Caco-2 (cell line): ENCODE data around the gene DDX49. TPM values are rescaled to one million over a fixed set of nuclear protein-coding genes. Genes with fewer than 3 reads are reported as not detected.

ENCODE experiments used
- Bru-seq: library from RNA; stranded (reverse); fragments of 400-500 nt; gene quantifications from one replicate; lab custom pipeline; 2021; lab: Mats Ljungman, UMichigan
- BruChase-seq, 2 experiments: library from RNA; stranded (reverse); fragments of 400-500 nt; gene quantifications; one replicate each; lab custom pipeline; 2021; lab: Mats Ljungman, UMichigan
- BruUV-seq: library from RNA; stranded (reverse); fragments of 400-500 nt; replicated peaks from 2 replicates; lab custom pipeline; 2021; lab: Mats Ljungman, UMichigan
- CTCF ChIA-PET: fragments of 300-600 bp; sonication (Branson Sonifier 250); formaldehyde crosslinking; loops from one replicate; lab custom pipeline; 2022; ENCODE audit warnings: antibody characterized with exemption; lab: Charles Lee
- POLR2A ChIA-PET: fragments of 300-600 bp; sonication (Branson Sonifier 250); formaldehyde crosslinking; loops from one replicate; lab custom pipeline; 2022; ENCODE audit warnings: antibody characterized with exemption; lab: Charles Lee
- DNase-seq, 2 experiments: peaks; one replicate each; pipeline versions ENCODE4 v3.0.0 to v3.0.0-alpha.2; 2020 to 2022
- H3K27me3 ChIP-seq: replicated peaks from 2 replicates; pipeline ENCODE4 v1.6.0; 2011; ENCODE audit warnings: low read length; ENCODE audit not compliant: control insufficient read depth, insufficient read depth
- H3K36me3 ChIP-seq: 2 replicates; pipeline ENCODE4 v1.5.1; 2011; ENCODE audit warnings: low read length; ENCODE audit not compliant: control insufficient read depth, insufficient read depth
- H3K4me1 ChIP-seq: fragments of 250-450 bp; sonication (Bioruptor Pico); 2 replicates; pipeline ENCODE4 v1.5.1; 2020; ENCODE audit warnings: mild to moderate bottlenecking
- H3K4me3 ChIP-seq: 2 replicates; pipeline ENCODE4 v1.5.1; 2011; ENCODE audit warnings: low read depth, mild to moderate bottlenecking, control low read depth, low read length
- H3K9me3 ChIP-seq: fragments of 250-450 bp; sonication (Bioruptor Pico); 2 replicates; pipeline ENCODE4 v1.5.1; 2020; ENCODE audit warnings: mild to moderate bottlenecking, moderate library complexity
- H3K27ac Mint-ChIP-seq: one replicate; pipeline ENCODE4 v1.8.0; 2022; ENCODE audit warnings: mixed read lengths; ENCODE audit not compliant: unreplicated experiment
- H3K27me3 Mint-ChIP-seq: one replicate; pipeline ENCODE4 v1.8.0; 2022; ENCODE audit warnings: mixed read lengths; ENCODE audit not compliant: insufficient read depth, unreplicated experiment
- H3K36me3 Mint-ChIP-seq: one replicate; pipeline ENCODE4 v1.8.0; 2022; ENCODE audit warnings: mild to moderate bottlenecking, mixed read lengths; ENCODE audit not compliant: insufficient read depth, unreplicated experiment
- H3K4me1 Mint-ChIP-seq: one replicate; pipeline ENCODE4 v1.8.0; 2022; ENCODE audit warnings: low read depth, mixed read lengths; ENCODE audit not compliant: unreplicated experiment
- H3K4me3 Mint-ChIP-seq: one replicate; pipeline ENCODE4 v1.8.0; 2022; ENCODE audit warnings: mild to moderate bottlenecking, moderate library complexity, mixed read lengths; ENCODE audit not compliant: unreplicated experiment
- H3K9me3 Mint-ChIP-seq: one replicate; pipeline ENCODE4 v1.8.0; 2022; ENCODE audit warnings: mixed read lengths; ENCODE audit not compliant: unreplicated experiment
- CTCF ChIP-seq, 2 experiments: fragments of 200-600 bp in 1 of 2; IDR thresholded peaks; 1 replicate in 1 of 2; 2 replicates in 1 of 2; pipeline versions ENCODE4 v1.5.1 to v1.8.0; 2011 to 2022; ENCODE audit warnings: antibody characterized with exemption in 1 of 2, control low read depth in 1 of 2, inconsistent platforms in 1 of 2, low read depth in 1 of 2, low read length in 1 of 2, mild to moderate bottlenecking in 1 of 2, moderate library complexity in 1 of 2; ENCODE audit not compliant: insufficient read depth in 1 of 2, severe bottlenecking in 1 of 2, unreplicated experiment in 1 of 2
- intact Hi-C: fragments of 100-400 bp; cut with micrococcal nuclease; formaldehyde crosslinking; loops from one replicate; pipeline ENCODE4 v1.10.0; 2022; ENCODE audit not compliant: unreplicated experiment
- long read RNA-seq: library from polyadenylated mRNA; stranded (forward); transcript quantifications from one replicate; pipeline ENCODE4 v2.0.0, GENCODE V29; 2022
- total RNA-seq: library from RNA; stranded (reverse); gene quantifications from 2 replicates; pipeline ENCODE4 v1.2.3, GENCODE V29; 2022

Gene DDX49, protein sequence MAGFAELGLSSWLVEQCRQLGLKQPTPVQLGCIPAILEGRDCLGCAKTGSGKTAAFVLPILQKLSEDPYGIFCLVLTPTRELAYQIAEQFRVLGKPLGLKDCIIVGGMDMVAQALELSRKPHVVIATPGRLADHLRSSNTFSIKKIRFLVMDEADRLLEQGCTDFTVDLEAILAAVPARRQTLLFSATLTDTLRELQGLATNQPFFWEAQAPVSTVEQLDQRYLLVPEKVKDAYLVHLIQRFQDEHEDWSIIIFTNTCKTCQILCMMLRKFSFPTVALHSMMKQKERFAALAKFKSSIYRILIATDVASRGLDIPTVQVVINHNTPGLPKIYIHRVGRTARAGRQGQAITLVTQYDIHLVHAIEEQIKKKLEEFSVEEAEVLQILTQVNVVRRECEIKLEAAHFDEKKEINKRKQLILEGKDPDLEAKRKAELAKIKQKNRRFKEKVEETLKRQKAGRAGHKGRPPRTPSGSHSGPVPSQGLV
- total RNA-seq: 46.8 and 48.7 TPM in 2 replicates
- Bru-seq, nascent RNA: percentile 61 among the genes with signal in this experiment
- BruChase-seq, experiment 1, labeled RNA remaining after a 2-hour chase: percentile 65 among the genes with signal in this experiment
- BruChase-seq, experiment 2, labeled RNA remaining after a 6-hour chase: percentile 79 among the genes with signal in this experiment
- long read RNA-seq, transcript DDX49-214 (14 exons, 1,912 nt): minor isoform, 7 of 71 reads
- long read RNA-seq, transcript DDX49-201 (13 exons, 1,830 nt): major isoform, 43 of 71 reads
- long read RNA-seq, partial matches to known transcripts: 8 of 71 reads
- long read RNA-seq, other reads (novel, unspliced or antisense): 9 of 71 reads

- CTCF ChIA-PET: interaction anchor here (0.7 to 1.6 kb wide), 7 partner anchors 24 to 458 kb away, joined by 3 to 10 read pairs (median 3); no protein-coding TSS in a partner anchor
- TF ChIP-seq CTCF (IDR thresholded peaks at IDR 0.05; ENCODE audit: insufficient read depth in 1 of 2, low read depth in 1 of 2, low read length in 1 of 2, severe bottlenecking in 1 of 2, unreplicated experiment in 1 of 2): no peak
- intact Hi-C loops: loop anchor here (1.0 to 2.0 kb wide), 3 partner anchors 22 to 67 kb away; partner anchors contain the start of gene HOMER3
Observed at GRCh38 chr19:18919086-18919899, at the start of gene DDX49, which contains the start of gene COPE. Gene DDX49, plus strand, starts transcription at chr19:18919715. Its CDS starts 27 bp downstream, at chr19:18919742. Gene COPE, minus strand, starts transcription at chr19:18919387. Its CDS starts 39 bp downstream, at chr19:18919348.

GRCh38 chr19:18869781-18870530, 49.6 kb upstream of the DDX49 start:
- H3K4me3 ChIP-seq: no peak overlapping the region
- H3K9me3 ChIP-seq: no peaks in the 10 kb centered on the region
- H3K27me3 Mint-ChIP-seq: no peaks in the 10 kb centered on the region
- H3K27ac Mint-ChIP-seq: no peak overlapping the region
- H3K4me3 Mint-ChIP-seq: no peak overlapping the region
- no peak for DNase-seq
- peaks cover 12% of the 10 kb centered on the region for H3K4me1 ChIP-seq
- peaks cover 9% of the 10 kb centered on the region for H3K9me3 Mint-ChIP-seq
- POLR2A ChIA-PET: no interaction called here
- intact Hi-C loops: no loop called here
- TF ChIP-seq CTCF (IDR thresholded peaks at IDR 0.05; ENCODE audit: insufficient read depth in 1 of 2, low read depth in 1 of 2, low read length in 1 of 2, severe bottlenecking in 1 of 2, unreplicated experiment in 1 of 2): no peak
- peaks cover 5% of the 10 kb centered on the region for H3K36me3 ChIP-seq
- CTCF ChIA-PET: no interaction called here
- H3K4me1 Mint-ChIP-seq: peaks cover 13% of the 10 kb centered on the region
- H3K36me3 Mint-ChIP-seq: peaks cover 82% of the 10 kb centered on the region
- no TSS peak for BruUV-seq
- H3K27me3 ChIP-seq: no peaks in the 10 kb centered on the region

More at GRCh38 chr19:18919086-18919899, at the start of gene DDX49, which contains the start of gene COPE:
- Mint-ChIP-seq H3K27ac (peak within 1 kb of the TSS; percentile 92), H3K4me1 (no peaks in the 10 kb centered on the region), H3K36me3 (peaks cover 85% of the 10 kb centered on the region), H3K4me3 (peak within 1 kb of the TSS; percentile 73), H3K9me3 (no peaks in the 10 kb centered on the region), H3K27me3 (no peaks in the 10 kb centered on the region)
- peaks cover 5% of the 10 kb centered on the region for H3K4me1 ChIP-seq
- H3K9me3 ChIP-seq: no peaks in the 10 kb centered on the region
- POLR2A ChIA-PET: interaction anchor here (0.6 to 1.6 kb wide), 17 partner anchors 10 to 727 kb away, joined by 3 to 7 read pairs (median 4); partner anchors contain the start of genes CERS1 and UBA52
- H3K27me3 ChIP-seq: no peaks in the 10 kb centered on the region
- H3K4me3 ChIP-seq: peak within 1 kb of the TSS; percentile 90
- no TSS peak for BruUV-seq
- peaks cover 3% of the 10 kb centered on the region for H3K36me3 ChIP-seq
- peak; percentile 96 to 98 for DNase-seq
